ENCODE results near the gene HERC3. TPM values are rescaled to one million over a fixed set of nuclear protein-coding genes. Genes with fewer than 3 reads are reported as not detected.

HERC3 gene
- polyA plus RNA-seq, 3 donors = 30.5 to 36.9 (median 36.7) TPM

- Mint-ChIP-seq H3K27ac (peak overlapping the region in 1 of 7 donors; percentile 24), H3K27me3 (ENCODE audit: low read depth in 3 of 3) (no peaks in the 10 kb centered on the region), H3K4me3 (no peak overlapping the region), H3K4me1 (peaks cover 3% of the 10 kb centered on the region), H3K9me3 (no peaks in the 10 kb centered on the region), H3K36me3 (peaks cover 79 to 85% of the 10 kb centered on the region in 2 donors)
- Histone ChIP-seq H3K79me2 (ENCODE audit: insufficient read depth, low read length) (no peaks in the 10 kb centered on the region), H2AFZ (ENCODE audit: insufficient read depth, low read depth, low read length, poor library complexity, severe bottlenecking) (no peak overlapping the region), H3K9ac (ENCODE audit: insufficient read depth, low read length, poor library complexity, severe bottlenecking) (no peak overlapping the region), H3K4me1 (ENCODE audit: control insufficient read depth in 1 of 2, insufficient read depth in 2 of 2, low read length in 2 of 2) (no peaks in the 10 kb centered on the region), H3K4me3 (replicated peaks in 1 of 3; ENCODE audit: low read depth in 2 of 3, low read length in 3 of 3) (no peak overlapping the region), H3K36me3 (replicated peaks in 1 of 2; ENCODE audit: control insufficient read depth in 1 of 2, insufficient read depth in 2 of 2, low read length in 2 of 2) (peaks cover 76 to 100% of the 10 kb centered on the region in 2 donors), H3K27me3 (ENCODE audit: control insufficient read depth in 2 of 2, insufficient read depth in 2 of 2, low read length in 2 of 2) (no peaks in the 10 kb centered on the region), H4K20me1 (ENCODE audit: insufficient read depth, low read length) (peaks cover 6% of the 10 kb centered on the region), H3K4me2 (replicated peaks; ENCODE audit: extremely low read depth, low read length, poor library complexity, severe bottlenecking) (no peak overlapping the region), H3K27ac (ENCODE audit: low read depth in 1 of 2, low read length in 2 of 2) (no peak overlapping the region), H3K9me3 (replicated peaks in 1 of 2; ENCODE audit: control insufficient read depth in 1 of 2, insufficient read depth in 1 of 2, low read length in 2 of 2) (no peaks in the 10 kb centered on the region)
- intact Hi-C loops (cut with micrococcal nuclease) = no loop called here
- 100% methylated on average over 7 of the region's 9 CpGs for WGBS (ENCODE audit: insufficient coverage)
- TF ChIP-seq CTCF (IDR thresholded peaks at IDR 0.05) = no peak
- DNase-seq = no peak
Observed at GRCh38 chr4:88706574-88706973, 114.3 kb downstream of the HERC3 start.

- intact Hi-C loops (cut with micrococcal nuclease) = no loop called here
- no peak for DNase-seq
- Histone ChIP-seq H3K9ac (ENCODE audit: insufficient read depth, low read length, poor library complexity, severe bottlenecking) (no peak overlapping the region), H3K4me3 (replicated peaks in 1 of 3; ENCODE audit: low read depth in 2 of 3, low read length in 3 of 3) (no peak overlapping the region), H3K4me2 (replicated peaks; ENCODE audit: extremely low read depth, low read length, poor library complexity, severe bottlenecking) (no peak overlapping the region), H3K27me3 (ENCODE audit: control insufficient read depth in 2 of 2, insufficient read depth in 2 of 2, low read length in 2 of 2) (no peaks in the 10 kb centered on the region), H3K36me3 (replicated peaks in 1 of 2; ENCODE audit: control insufficient read depth in 1 of 2, insufficient read depth in 2 of 2, low read length in 2 of 2) (peaks cover 69 to 95% of the 10 kb centered on the region in 2 donors), H3K4me1 (ENCODE audit: control insufficient read depth in 1 of 2, insufficient read depth in 2 of 2, low read length in 2 of 2) (no peaks in the 10 kb centered on the region), H4K20me1 (ENCODE audit: insufficient read depth, low read length) (peaks cover 6% of the 10 kb centered on the region), H3K27ac (ENCODE audit: low read depth in 1 of 2, low read length in 2 of 2) (no peak overlapping the region), H3K9me3 (replicated peaks in 1 of 2; ENCODE audit: control insufficient read depth in 1 of 2, insufficient read depth in 1 of 2, low read length in 2 of 2) (no peaks in the 10 kb centered on the region), H3K79me2 (ENCODE audit: insufficient read depth, low read length) (no peaks in the 10 kb centered on the region), H2AFZ (ENCODE audit: insufficient read depth, low read depth, low read length, poor library complexity, severe bottlenecking) (no peak overlapping the region)
- WGBS (ENCODE audit: insufficient coverage) = no CpG with 5 or more reads among the region's 1 CpG
- H3K4me1 Mint-ChIP-seq = peaks cover 3% of the 10 kb centered on the region
- H3K36me3 Mint-ChIP-seq = peaks cover 82 to 90% of the 10 kb centered on the region in 2 donors
- H3K27me3 Mint-ChIP-seq (ENCODE audit: low read depth in 3 of 3) = no peaks in the 10 kb centered on the region
- H3K27ac Mint-ChIP-seq = no peak overlapping the region
- TF ChIP-seq CTCF (IDR thresholded peaks at IDR 0.05) = no peak
- H3K9me3 Mint-ChIP-seq = peaks cover 0 to 6% (median 0%) of the 10 kb centered on the region in 7 donors
- no peak overlapping the region for H3K4me3 Mint-ChIP-seq
Observed at GRCh38 chr4:88709989-88710388, 117.7 kb downstream of the HERC3 start.
